ENCODE results near the gene SEC24B.
"Not testable (repeated sequence)": the region's sequence is repeated elsewhere in the genome, so short reads cannot be mapped to it uniquely, and the experiment has no call there.

Gene SEC24B

DNA sequence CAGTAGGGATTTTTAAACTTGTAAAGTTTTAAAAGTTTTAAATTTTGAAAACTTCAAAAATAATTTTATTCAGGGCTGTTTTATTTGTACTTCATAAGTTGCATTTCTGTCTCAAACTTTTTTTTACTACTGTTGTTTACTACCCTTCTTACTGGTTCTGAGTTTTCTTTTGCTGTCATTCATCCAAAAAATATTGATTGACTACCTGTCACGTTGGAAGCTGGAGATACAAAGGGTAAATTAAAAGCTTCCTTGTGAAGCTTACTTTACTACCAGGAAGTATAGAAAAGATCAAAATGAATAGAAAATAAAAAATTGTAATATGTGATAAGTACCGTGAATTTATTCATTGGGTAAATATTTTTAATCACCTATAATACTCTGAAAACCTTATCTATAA is 77.1 kb downstream of the SEC24B start:
- no peak overlapping the region for H3K4me3 ChIP-seq (ENCODE audit: insufficient read depth in 1 of 2, low read depth in 1 of 2, low read length in 2 of 2)
- H3K79me1 ChIP-seq (replicated peaks; ENCODE audit: low read length, poor library complexity, severe bottlenecking): peaks cover 17% of the 10 kb centered on the region
- H3K4me2 ChIP-seq (ENCODE audit: low read length, poor library complexity, severe bottlenecking): no peak overlapping the region
- H2BK12ac ChIP-seq (ENCODE audit: low read length in 2 of 2): no peak overlapping the region
- no peaks in the 10 kb centered on the region for H3K4me1 ChIP-seq (ENCODE audit: control insufficient read depth, insufficient read depth, low read depth, low read length)
- no peak overlapping the region for H3K18ac ChIP-seq (ENCODE audit: low read depth in 1 of 2, low read length in 2 of 2)
- no CpG with 5 or more reads among the region's 2 CpGs for WGBS
- no peak overlapping the region for H3K9ac ChIP-seq (ENCODE audit: low read length)
- H3K23ac ChIP-seq (ENCODE audit: low read length in 2 of 2): no peak overlapping the region
- H4K8ac ChIP-seq (ENCODE audit: low read length): no peak overlapping the region
- H3K4ac ChIP-seq (ENCODE audit: low read depth in 1 of 2, low read length in 2 of 2): no peak overlapping the region
- H3K9me3 ChIP-seq (ENCODE audit: control insufficient read depth, low read length): no peaks in the 10 kb centered on the region
- H2AFZ ChIP-seq (ENCODE audit: low read depth, low read length): no peak overlapping the region
- no peak overlapping the region for H3K27ac ChIP-seq (ENCODE audit: low read length, poor library complexity, severe bottlenecking)
- no peak overlapping the region for H2AK5ac ChIP-seq (ENCODE audit: low read length, severe bottlenecking)
- no peak overlapping the region for H3K14ac ChIP-seq (ENCODE audit: low read length in 2 of 2)
- H4K91ac ChIP-seq (ENCODE audit: low read length): no peak overlapping the region
- DNase-seq: no peak
- H3K36me3 ChIP-seq (ENCODE audit: control insufficient read depth in 1 of 2, insufficient read depth in 2 of 2, low read depth in 1 of 2, low read length in 2 of 2): peaks cover 16 to 86% of the 10 kb centered on the region in 2 experiments
- no peak overlapping the region for H2BK15ac ChIP-seq (ENCODE audit: low read depth, poor library complexity, severe bottlenecking)
- H3K27me3 ChIP-seq (ENCODE audit: control insufficient read depth in 1 of 2, insufficient read depth in 1 of 2, low read length in 2 of 2): no peaks in the 10 kb centered on the region
- H2BK120ac ChIP-seq (ENCODE audit: low read depth, low read length): no peak overlapping the region
- no peak overlapping the region for H2BK5ac ChIP-seq (ENCODE audit: low read depth, low read length, poor library complexity, severe bottlenecking)

DNA sequence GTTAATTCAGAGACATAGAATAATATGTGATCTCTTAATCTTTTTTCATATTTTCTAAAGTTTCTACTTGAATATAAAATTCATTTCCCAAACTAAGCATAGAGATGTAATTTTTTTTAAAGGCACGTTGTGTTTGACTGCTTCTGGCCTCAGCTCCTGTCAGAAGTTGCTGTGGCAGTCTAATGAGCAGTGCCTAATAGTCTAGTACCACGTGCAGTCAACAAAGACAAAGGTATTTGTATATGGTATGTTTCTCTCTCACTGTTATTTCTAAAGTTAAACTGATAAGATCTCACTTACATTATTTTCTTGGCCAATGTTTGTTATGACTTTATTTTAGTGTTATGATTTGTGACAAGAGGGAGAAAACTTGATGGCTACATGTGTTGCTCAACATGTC is 77.8 kb downstream of the SEC24B start:
- no peak overlapping the region for H2BK15ac ChIP-seq (ENCODE audit: low read depth, poor library complexity, severe bottlenecking)
- peaks cover 16% of the 10 kb centered on the region for H3K79me1 ChIP-seq (replicated peaks; ENCODE audit: low read length, poor library complexity, severe bottlenecking)
- no peak overlapping the region for H4K91ac ChIP-seq (ENCODE audit: low read length)
- no peak overlapping the region for H3K4ac ChIP-seq (ENCODE audit: low read depth in 1 of 2, low read length in 2 of 2)
- H3K23ac ChIP-seq (ENCODE audit: low read length in 2 of 2): no peak overlapping the region
- H2BK5ac ChIP-seq (ENCODE audit: low read depth, low read length, poor library complexity, severe bottlenecking): no peak overlapping the region
- WGBS: 88% methylated on average over 1 of the region's 2 CpGs
- H3K14ac ChIP-seq (ENCODE audit: low read length in 2 of 2): no peak overlapping the region
- H2AK5ac ChIP-seq (ENCODE audit: low read length, severe bottlenecking): no peak overlapping the region
- H4K8ac ChIP-seq (ENCODE audit: low read length): no peak overlapping the region
- H3K4me2 ChIP-seq (ENCODE audit: low read length, poor library complexity, severe bottlenecking): no peak overlapping the region
- peaks cover 17 to 86% of the 10 kb centered on the region in 2 experiments for H3K36me3 ChIP-seq (ENCODE audit: control insufficient read depth in 1 of 2, insufficient read depth in 2 of 2, low read depth in 1 of 2, low read length in 2 of 2)
- H2BK12ac ChIP-seq (ENCODE audit: low read length in 2 of 2): no peak overlapping the region
- no peaks in the 10 kb centered on the region for H3K4me1 ChIP-seq (ENCODE audit: control insufficient read depth, insufficient read depth, low read depth, low read length)
- H3K18ac ChIP-seq (ENCODE audit: low read depth in 1 of 2, low read length in 2 of 2): no peak overlapping the region
- H2BK120ac ChIP-seq (ENCODE audit: low read depth, low read length): no peak overlapping the region
- no peak overlapping the region for H2AFZ ChIP-seq (ENCODE audit: low read depth, low read length)
- H3K27ac ChIP-seq (ENCODE audit: low read length, poor library complexity, severe bottlenecking): no peak overlapping the region
- H3K4me3 ChIP-seq (ENCODE audit: insufficient read depth in 1 of 2, low read depth in 1 of 2, low read length in 2 of 2): no peak overlapping the region
- H3K27me3 ChIP-seq (ENCODE audit: control insufficient read depth in 1 of 2, insufficient read depth in 1 of 2, low read length in 2 of 2): no peaks in the 10 kb centered on the region
- H3K9me3 ChIP-seq (ENCODE audit: control insufficient read depth, low read length): no peaks in the 10 kb centered on the region
- no peak for DNase-seq
- H3K9ac ChIP-seq (ENCODE audit: low read length): no peak overlapping the region

DNA sequence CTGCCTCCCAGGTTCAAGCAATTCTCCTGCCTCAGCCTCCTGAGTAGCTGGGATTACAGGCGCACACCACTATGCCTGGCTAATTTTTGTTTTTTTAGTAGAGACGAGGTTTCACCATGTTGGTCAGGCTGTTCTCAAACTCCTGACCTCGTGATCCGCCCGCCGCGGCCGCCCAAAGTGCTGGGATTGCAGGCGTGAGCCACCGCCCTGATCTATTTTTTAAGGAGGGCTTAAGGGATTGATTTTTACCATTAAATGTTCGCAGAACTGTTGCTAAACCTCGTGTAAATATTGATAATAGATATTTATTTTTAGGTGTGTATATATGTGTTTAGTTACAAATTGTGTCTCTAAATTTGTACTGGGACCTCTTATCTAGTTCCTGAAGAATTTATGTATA is 79.8 kb downstream of the SEC24B start:
- H3K36me3 ChIP-seq (ENCODE audit: control insufficient read depth in 1 of 2, insufficient read depth in 2 of 2, low read depth in 1 of 2, low read length in 2 of 2): peaks cover 8 to 84% of the 10 kb centered on the region in 2 experiments
- peaks cover 14% of the 10 kb centered on the region for H3K79me1 ChIP-seq (replicated peaks; ENCODE audit: low read length, poor library complexity, severe bottlenecking)
- H3K4me2 ChIP-seq (ENCODE audit: low read length, poor library complexity, severe bottlenecking); H3K27ac ChIP-seq (ENCODE audit: low read length, poor library complexity, severe bottlenecking); H3K23ac ChIP-seq (ENCODE audit: low read length in 2 of 2); H2BK120ac ChIP-seq (ENCODE audit: low read depth, low read length); H3K9me3 ChIP-seq (ENCODE audit: control insufficient read depth, low read length); H2AFZ ChIP-seq (ENCODE audit: low read depth, low read length); H2AK5ac ChIP-seq (ENCODE audit: low read length, severe bottlenecking); H3K27me3 ChIP-seq (ENCODE audit: control insufficient read depth in 1 of 2, insufficient read depth in 1 of 2, low read length in 2 of 2); H3K4me3 ChIP-seq (ENCODE audit: insufficient read depth in 1 of 2, low read depth in 1 of 2, low read length in 2 of 2); H3K4me1 ChIP-seq (ENCODE audit: control insufficient read depth, insufficient read depth, low read depth, low read length); H3K4ac ChIP-seq (ENCODE audit: low read depth in 1 of 2, low read length in 2 of 2); DNase-seq; H3K14ac ChIP-seq (ENCODE audit: low read length in 2 of 2); H2BK5ac ChIP-seq (ENCODE audit: low read depth, low read length, poor library complexity, severe bottlenecking); H2BK15ac ChIP-seq (ENCODE audit: low read depth, poor library complexity, severe bottlenecking); H2BK12ac ChIP-seq (ENCODE audit: low read length in 2 of 2); H3K18ac ChIP-seq (ENCODE audit: low read depth in 1 of 2, low read length in 2 of 2); H4K91ac ChIP-seq (ENCODE audit: low read length); H4K8ac ChIP-seq (ENCODE audit: low read length); H3K9ac ChIP-seq (ENCODE audit: low read length): not testable (repeated sequence)
- WGBS: 98% methylated on average over 12 of the region's 12 CpGs

DNA sequence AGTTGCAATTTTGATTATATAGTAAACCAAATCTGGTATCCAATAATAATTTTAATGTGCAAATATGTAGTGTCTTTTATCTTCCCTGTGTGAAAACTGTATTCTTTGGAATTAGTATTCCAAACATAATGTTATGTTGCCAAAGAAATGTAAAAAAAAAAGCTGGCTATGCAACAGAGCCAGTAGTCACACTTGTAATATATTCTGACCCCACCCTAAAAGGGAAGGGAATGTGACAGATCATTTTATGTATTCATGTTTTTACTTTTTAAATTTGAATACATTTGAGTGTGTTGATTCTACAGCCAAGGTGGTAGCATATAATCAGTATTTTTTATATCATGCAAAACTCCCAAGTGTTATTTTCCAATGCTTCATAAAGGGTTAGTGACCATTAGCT is 98.6 kb downstream of the SEC24B start:
- no peak overlapping the region for H3K9ac ChIP-seq (ENCODE audit: low read length)
- H2BK5ac ChIP-seq (ENCODE audit: low read depth, low read length, poor library complexity, severe bottlenecking): no peak overlapping the region
- H3K27me3 ChIP-seq (ENCODE audit: control insufficient read depth in 1 of 2, insufficient read depth in 1 of 2, low read length in 2 of 2): no peaks in the 10 kb centered on the region
- no peak overlapping the region for H2AFZ ChIP-seq (ENCODE audit: low read depth, low read length)
- H4K91ac ChIP-seq (ENCODE audit: low read length): no peak overlapping the region
- H2BK15ac ChIP-seq (ENCODE audit: low read depth, poor library complexity, severe bottlenecking): no peak overlapping the region
- H3K36me3 ChIP-seq (ENCODE audit: control insufficient read depth in 1 of 2, insufficient read depth in 2 of 2, low read depth in 1 of 2, low read length in 2 of 2): peaks cover 30 to 91% of the 10 kb centered on the region in 2 experiments
- H3K4me1 ChIP-seq (ENCODE audit: control insufficient read depth, insufficient read depth, low read depth, low read length): no peaks in the 10 kb centered on the region
- no peak overlapping the region for H3K27ac ChIP-seq (ENCODE audit: low read length, poor library complexity, severe bottlenecking)
- H3K79me1 ChIP-seq (replicated peaks; ENCODE audit: low read length, poor library complexity, severe bottlenecking): no peaks in the 10 kb centered on the region
- H3K4me3 ChIP-seq (ENCODE audit: insufficient read depth in 1 of 2, low read depth in 1 of 2, low read length in 2 of 2): no peak overlapping the region
- H2BK120ac ChIP-seq (ENCODE audit: low read depth, low read length): no peak overlapping the region
- H3K4me2 ChIP-seq (ENCODE audit: low read length, poor library complexity, severe bottlenecking): no peak overlapping the region
- no peak overlapping the region for H3K23ac ChIP-seq (ENCODE audit: low read length in 2 of 2)
- H4K8ac ChIP-seq (ENCODE audit: low read length): no peak overlapping the region
- H3K9me3 ChIP-seq (ENCODE audit: control insufficient read depth, low read length): no peaks in the 10 kb centered on the region
- no peak overlapping the region for H2BK12ac ChIP-seq (ENCODE audit: low read length in 2 of 2)
- no peak overlapping the region for H2AK5ac ChIP-seq (ENCODE audit: low read length, severe bottlenecking)
- no peak overlapping the region for H3K14ac ChIP-seq (ENCODE audit: low read length in 2 of 2)
- H3K4ac ChIP-seq (ENCODE audit: low read depth in 1 of 2, low read length in 2 of 2): no peak overlapping the region
- no peak for DNase-seq
- no peak overlapping the region for H3K18ac ChIP-seq (ENCODE audit: low read depth in 1 of 2, low read length in 2 of 2)

Measured in mesenchymal stem cell (in vitro differentiated cells and primary cell).